AG08395 (cell line): ENCODE results near the gene SGMS2.
A peak's percentile ranks its signal among the peaks of the same experiment; 100 is the strongest.
"Not testable (repeated sequence)": the region's sequence is repeated elsewhere in the genome, so short reads cannot be mapped to it uniquely, and the experiment has no call there.

Source experiments
- DNase-seq: peaks from one replicate; pipeline ENCODE4 v3.0.0; 2012; ENCODE audit warnings: mixed read lengths, low spot score

Gene SGMS2

DNA sequence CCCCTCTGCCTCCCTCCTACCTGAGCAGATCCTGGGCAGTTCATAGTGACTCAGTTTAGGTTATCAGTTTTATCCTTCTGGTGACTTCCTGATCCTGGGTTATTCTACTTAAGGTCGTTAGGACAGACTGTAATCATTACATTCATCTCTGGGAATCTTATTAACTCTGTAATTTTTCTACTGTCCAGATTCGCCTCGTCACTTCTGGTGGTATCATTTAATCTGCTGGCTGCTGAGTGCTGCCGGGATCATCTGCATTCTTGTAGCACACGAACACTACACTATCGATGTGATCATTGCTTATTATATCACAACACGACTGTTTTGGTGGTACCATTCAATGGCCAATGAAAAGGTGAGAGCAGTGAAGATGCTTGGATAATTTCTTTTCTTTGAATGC is 83.6 kb downstream of the SGMS2 start:
- DNase-seq, result no peak

DNA sequence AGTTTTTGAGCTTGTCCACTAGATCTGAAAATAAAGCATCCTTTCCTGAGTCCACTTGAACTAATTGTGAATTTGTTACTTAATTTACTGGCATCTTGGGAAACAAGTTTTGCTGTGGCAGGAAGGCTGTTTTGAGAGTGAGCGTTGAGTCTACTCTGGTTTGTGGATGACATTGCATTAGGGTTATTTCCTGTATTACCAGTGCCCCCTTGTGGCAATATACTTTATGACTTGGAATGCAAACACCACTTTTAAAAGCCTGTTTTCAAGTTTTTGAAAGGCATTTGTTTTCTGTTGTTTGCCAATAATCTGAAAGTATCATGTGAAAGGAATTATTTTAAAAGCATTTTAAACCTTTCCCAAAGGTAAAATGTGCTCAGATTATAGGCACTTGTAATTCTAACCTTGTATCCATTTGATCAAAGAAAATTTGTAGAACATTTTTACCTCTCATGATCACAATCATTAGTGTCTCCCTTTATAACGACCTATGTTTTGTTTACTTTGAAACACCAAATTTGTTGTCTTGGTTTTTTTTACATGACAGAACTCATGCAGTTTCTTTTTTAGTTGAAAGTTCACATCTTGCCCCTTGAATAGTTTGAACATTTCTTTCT is 88.7 kb downstream of the SGMS2 start:
- DNase-seq, result peak; percentile 62

- DNase-seq, result no peak
Observed at GRCh38 chr4:107915220-107915619, 90.5 kb downstream of the SGMS2 start.

- DNase-seq, result no peak
Observed at GRCh38 chr4:107916623-107917022, 91.9 kb downstream of the SGMS2 start.

DNA sequence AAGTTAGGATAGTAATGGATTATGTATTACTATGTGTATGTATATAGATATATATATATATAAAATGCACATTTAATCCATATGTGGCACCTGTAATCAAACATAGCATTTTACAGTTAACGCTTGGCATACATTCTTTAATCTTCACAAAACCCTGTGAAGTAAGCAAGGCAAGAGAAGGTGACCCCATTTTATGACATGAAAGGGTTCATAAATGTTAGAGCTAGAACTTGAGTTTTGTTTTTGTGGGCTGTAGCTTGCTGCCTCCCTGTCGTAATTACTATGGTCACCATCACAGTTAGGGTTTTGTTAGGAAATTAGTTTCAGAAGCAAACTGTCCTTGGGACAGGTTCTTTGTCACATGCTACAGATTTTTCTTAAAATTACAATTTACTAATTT is 92.8 kb downstream of the SGMS2 start:
- no peak for DNase-seq

GRCh38 chr4:107922486-107923473 is 98.0 kb downstream of the SGMS2 start:
- no peak for DNase-seq

DNA sequence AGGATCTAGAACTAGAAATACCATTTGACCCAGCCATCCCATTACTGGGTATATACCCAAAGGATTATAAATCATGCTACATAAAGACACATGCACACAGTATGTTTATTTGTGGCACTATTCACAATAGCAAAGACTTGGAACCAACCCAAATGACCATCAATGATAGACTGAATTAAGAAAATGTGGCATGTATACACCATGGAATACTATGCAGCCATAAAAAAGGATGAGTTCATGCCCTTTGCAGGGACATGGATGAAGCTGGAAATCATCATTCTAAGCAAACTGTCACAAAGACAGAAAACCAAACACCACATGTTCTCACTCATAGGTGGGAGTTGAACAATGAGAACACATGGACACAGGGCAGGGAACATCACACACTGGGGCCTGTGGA is 101.0 kb downstream of the SGMS2 start:
- DNase-seq, result not testable (repeated sequence)

GRCh38 chr4:107926875-107927274 is 102.1 kb downstream of the SGMS2 start:
- DNase-seq, result not testable (repeated sequence)

DNA sequence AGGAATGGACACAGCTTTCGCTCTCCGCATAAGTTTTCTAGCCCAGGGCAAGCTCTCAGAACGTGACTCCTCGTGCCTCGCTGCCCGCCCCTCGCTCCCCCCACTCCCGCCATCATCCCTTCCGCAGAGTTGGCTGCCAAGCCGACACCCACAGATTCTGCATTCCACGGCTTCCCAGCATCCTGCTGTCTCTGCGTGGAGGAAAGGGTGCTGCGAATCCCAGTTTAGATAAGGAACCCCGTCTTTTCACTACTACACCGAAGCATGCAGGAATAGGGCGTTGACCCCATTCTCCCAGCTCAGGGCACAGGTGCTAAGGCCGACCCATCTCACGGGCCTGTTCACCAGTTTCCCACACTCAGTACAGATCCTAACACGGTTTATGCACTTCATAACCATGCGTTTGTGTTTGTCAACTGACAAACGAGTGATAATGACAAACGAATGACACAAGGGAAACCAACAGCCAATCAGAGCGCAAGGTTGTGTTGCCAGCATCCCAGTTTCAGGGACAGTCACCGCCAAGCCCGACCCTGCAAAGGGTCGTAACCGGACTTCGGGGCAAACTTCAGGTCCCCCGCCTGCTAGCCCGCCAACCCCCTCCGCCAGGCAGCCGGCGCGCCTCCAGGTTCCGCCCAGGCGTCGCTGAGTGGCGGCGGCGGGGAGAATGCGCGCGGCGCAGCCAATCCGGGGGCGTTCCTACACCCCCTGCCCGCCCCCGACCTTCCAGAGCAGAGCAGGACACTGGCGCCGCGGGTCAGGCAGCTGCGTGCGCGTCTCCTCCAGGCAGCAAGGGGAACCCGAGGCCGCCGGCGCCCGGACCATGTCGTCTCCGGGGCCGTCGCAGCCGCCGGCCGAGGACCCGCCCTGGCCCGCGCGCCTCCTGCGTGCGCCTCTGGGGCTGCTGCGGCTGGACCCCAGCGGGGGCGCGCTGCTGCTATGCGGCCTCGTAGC is 106.4 kb downstream of the SGMS2 start, which contains the start of gene CYP2U1:
CYP2U1 (plus strand) TSS at position 729 of the 954 bp plus-strand sequence; CDS start at position 824, 95 bp downstream.
- peak; percentile 92 for DNase-seq

DNA sequence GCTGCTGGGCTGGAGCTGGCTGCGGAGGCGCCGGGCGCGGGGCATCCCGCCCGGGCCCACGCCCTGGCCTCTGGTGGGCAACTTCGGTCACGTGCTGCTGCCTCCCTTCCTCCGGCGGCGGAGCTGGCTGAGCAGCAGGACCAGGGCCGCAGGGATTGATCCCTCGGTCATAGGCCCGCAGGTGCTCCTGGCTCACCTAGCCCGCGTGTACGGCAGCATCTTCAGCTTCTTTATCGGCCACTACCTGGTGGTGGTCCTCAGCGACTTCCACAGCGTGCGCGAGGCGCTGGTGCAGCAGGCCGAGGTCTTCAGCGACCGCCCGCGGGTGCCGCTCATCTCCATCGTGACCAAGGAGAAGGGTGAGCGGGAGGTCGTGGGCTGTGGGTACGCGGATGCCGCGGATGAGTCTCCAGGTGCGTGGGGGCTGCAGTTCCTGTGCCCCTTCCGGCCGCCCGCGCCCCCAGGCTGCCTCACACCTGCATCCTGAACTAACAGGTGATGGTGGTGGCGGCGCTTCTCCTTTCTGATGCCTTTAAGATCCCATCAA is 107.1 kb downstream of the SGMS2 start:
- no peak for DNase-seq

DNA sequence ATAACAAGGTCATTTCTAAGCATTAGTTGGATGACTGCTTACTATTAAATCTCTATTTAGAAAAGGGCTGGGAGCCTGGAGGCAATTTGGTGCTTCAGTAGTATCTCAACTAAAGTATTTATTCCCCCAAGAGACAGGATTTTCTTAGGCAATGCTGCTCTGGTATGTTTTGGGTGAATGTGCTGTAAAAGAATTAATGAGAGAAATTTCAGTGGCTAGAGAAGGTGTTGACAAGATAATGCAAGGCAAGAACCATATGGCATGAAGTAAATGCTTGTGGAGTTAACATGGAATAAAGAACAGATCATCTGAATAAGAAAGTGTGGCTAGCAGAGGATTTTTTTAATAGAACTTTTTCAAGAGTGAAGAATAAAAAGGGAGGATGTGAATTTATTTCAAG is 110.5 kb downstream of the SGMS2 start:
- DNase-seq, result no peak

DNA sequence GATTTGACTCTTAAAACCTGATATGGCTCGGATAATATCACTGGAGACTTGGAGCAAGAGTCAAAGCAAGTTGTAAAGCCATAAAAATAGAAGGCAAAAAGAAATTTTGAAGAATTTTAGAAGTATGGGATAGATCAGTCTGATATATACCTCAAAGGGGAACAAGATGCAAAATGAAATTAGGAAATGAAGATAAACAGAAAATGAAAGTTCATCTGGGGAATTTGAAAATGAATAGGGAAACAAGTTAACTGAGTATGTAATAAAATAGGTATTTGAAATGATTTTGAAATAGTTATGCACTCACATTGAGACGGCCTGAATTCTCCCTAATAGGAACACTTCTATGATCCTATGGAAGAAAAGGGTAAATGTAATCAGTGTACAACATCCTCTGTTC is 112.3 kb downstream of the SGMS2 start:
- DNase-seq, result no peak

DNA sequence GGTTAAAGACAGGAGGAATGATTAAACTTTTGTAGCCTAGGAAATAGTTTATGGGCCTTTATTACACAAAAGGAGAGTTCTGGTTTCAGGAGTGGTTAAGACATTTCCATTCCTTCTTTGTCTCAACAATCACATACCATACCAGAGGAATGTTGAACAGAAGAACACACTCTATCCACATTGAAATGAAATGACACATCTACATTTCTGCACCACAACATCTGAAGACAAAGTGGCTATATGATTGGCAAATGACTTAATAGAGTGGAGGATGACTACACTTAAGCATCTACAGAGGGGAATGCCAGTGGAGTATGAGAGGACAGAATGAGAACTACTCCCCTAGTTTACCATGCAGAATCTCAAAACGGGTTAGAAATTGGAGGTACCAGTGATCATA is 114.6 kb downstream of the SGMS2 start:
- DNase-seq, result peak; percentile 45

DNA sequence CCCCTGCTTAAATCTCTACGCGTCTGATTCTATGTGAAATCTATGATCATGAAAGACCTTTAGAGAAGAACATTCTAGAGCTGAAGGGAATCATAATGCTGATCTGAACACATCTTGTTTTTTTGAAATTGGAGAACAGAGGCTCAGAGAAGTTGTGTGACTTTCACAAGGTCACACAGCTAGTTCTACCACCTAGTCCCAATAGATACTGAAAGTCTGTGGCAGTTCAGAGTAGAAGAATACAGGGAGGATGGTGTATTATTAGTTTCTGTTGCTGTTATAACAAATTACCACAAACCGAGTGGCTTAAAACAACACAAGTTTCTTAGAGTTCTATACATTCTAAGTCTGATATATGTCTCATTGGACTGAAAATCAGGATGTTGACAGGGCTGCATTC is 121.1 kb downstream of the SGMS2 start:
- no peak for DNase-seq

DNA sequence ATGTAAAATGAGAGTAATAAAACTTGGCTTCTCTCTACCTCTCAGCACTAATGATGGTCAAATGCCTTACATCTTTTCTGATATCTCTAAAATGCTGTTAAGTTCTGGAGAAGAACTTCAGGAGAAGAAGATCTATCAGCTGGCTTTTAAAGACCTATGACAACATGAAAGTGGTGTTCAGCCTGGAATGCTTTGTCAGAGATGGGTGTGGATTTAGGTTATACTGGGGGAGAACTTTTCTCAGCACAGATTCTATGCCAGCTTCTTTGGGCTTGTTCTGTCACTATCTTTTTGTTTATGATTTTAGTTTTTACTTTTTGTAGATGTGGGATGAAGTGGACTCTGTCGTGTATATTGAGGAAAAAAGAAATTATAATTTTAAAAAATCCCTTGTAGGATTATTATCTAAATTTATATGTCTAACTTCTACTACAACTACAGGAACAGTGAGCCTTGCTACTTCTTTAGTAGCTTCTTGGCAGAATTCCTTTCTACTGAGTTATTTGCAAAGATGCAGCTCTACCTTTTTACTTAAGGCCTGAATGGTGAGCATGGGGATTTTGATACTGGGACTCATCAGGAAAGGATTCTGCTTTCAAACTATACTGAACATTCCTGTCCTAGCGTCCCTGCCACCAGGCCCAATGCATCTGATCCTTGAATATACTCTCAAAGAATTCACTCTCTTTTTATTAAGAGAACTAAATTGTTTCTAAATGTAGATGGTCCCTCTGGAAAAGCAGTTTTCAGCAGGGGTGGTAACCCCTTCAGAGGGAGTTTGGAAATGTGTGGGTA is 126.2 kb downstream of the SGMS2 start:
- peak; percentile 10 for DNase-seq

DNA sequence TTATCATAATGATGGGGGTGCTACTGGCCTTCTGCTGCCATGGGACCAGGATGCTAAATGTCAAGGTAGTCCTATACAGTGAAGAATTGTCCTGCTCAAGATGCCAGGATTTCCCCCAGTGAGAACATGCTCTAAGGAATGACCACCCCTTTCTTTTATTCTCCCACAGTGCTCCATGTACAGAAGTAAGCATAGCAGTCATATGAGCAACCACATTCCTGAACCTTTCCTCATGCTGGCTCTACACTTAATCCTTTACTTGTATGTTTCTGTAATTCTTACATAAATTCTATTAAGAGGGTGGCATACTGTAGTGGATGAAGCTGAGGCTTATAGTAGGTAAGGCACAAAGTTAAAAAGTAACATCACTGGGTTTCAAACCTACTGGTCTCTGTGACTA is 126.8 kb downstream of the SGMS2 start:
- peak; percentile 63 for DNase-seq

DNA sequence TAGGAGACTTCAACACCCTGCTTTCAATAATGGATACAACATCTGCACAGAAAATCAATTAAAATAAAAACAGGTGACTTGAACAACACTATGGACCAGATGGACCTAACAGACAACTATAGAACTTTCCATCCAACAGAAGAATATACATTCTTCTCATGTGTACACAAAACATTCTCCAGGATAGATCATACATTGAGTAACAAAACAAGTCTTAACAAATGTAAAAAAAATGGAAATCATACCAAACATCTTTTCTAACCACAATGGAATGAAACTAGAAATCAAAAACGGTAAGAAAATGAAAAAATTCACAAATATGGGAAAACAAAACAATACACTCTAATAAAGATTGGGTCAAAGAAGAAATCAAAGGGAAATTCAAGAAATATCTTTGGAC is 131.3 kb downstream of the SGMS2 start:
- DNase-seq, result no peak
